Activated CD8-positive, alpha-beta T cell treated with anti-CD3 and anti-CD28 coated beads for 36 hours (primary cell): Measurements from ENCODE around the gene C10orf90. TPM values are rescaled to one million over a fixed set of nuclear protein-coding genes. Genes with fewer than 3 reads are reported as not detected.

Source experiments
- ATAC-seq: fragments of 200-7000 bp; cut with Tn5 transposase; one replicate; pipeline ENCODE4 v1.10.0; 2021; ENCODE audit warnings: mild to moderate bottlenecking, moderate library complexity
- CTCF ChIA-PET: fragments of 350-600 bp; sonication (Branson Sonifier 250); formaldehyde crosslinking; loops from one replicate; lab custom pipeline; 2021; ENCODE audit warnings: antibody characterized with exemption; lab: Charles Lee
- POLR2A ChIA-PET: fragments of 350-600 bp; sonication (Branson Sonifier 250); formaldehyde crosslinking; loops from one replicate; lab custom pipeline; 2021; ENCODE audit warnings: antibody characterized with exemption; lab: Charles Lee
- DNase-seq: peaks from one replicate; pipeline ENCODE4 v3.0.0-alpha.2; 2020
- H3K27ac Mint-ChIP-seq: one replicate; pipeline ENCODE4 v1.8.0; 2021; ENCODE audit warnings: mild to moderate bottlenecking, mixed read lengths
- H3K27me3 Mint-ChIP-seq: one replicate; pipeline ENCODE4 v1.8.0; 2021; ENCODE audit warnings: mixed read lengths
- H3K36me3 Mint-ChIP-seq: one replicate; pipeline ENCODE4 v1.8.0; 2021; ENCODE audit warnings: low read depth, mixed read lengths
- H3K4me1 Mint-ChIP-seq: one replicate; pipeline ENCODE4 v1.8.0; 2021; ENCODE audit warnings: low read depth, mixed read lengths
- H3K4me3 Mint-ChIP-seq: one replicate; pipeline ENCODE4 v1.8.0; 2021; ENCODE audit warnings: mild to moderate bottlenecking, moderate library complexity, mixed read lengths
- H3K9me3 Mint-ChIP-seq: one replicate; pipeline ENCODE4 v1.8.0; 2021; ENCODE audit warnings: mixed read lengths
- intact Hi-C: fragments of 100-400 bp; cut with micrococcal nuclease; formaldehyde crosslinking; loops from one replicate; pipeline ENCODE4 v1.10.0; 2022
- total RNA-seq, 2 experiments: library from RNA; stranded (reverse); gene quantifications; one replicate each; pipeline ENCODE4 v1.2.3, GENCODE V29; 2021
- TF ChIP-seq, protein P1 (sequence below): fragments of 200-600 bp; IDR thresholded peaks from one replicate; pipeline ENCODE4 v1.8.0; 2022; ENCODE audit warnings: antibody characterized with exemption, mild to moderate bottlenecking

C10orf90 gene
- total RNA-seq, 2 experiments from 2014 or later: not detected

DNA sequence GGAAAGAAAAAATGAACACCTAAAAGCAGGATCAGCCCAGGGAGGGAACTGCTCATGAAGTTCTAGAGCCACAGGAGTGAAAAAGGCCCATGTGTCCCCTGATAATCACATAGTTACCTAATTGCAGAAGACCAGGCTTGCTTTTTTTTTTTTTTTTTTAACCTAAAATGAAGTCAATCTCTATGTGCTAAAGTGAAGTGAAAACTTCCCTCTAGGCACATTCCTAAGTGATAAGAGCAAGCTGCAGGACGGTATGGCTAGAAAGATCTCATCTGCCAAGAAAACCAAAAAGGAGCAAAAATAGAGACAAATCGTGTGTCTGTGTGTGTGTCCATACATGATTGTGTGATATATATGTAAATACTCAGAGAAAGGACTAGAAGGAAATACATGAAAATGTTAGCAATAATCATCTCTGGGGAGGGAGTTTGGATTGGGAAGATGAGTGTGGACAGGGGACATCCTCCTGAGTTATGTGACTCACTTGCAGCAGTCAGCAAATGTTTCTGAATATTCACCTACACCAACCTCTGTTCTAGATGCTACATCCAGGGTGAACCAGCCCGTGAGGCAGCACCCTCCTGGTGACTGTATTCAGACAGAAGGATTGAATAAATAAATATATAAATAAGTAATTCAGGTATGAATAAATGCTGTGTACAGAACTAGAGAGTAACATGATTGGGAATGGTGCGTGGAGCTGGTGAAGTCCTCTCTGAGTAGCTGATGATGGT, 76.4 kb downstream of the C10orf90 start:
- TF ChIP-seq, protein P1, sequence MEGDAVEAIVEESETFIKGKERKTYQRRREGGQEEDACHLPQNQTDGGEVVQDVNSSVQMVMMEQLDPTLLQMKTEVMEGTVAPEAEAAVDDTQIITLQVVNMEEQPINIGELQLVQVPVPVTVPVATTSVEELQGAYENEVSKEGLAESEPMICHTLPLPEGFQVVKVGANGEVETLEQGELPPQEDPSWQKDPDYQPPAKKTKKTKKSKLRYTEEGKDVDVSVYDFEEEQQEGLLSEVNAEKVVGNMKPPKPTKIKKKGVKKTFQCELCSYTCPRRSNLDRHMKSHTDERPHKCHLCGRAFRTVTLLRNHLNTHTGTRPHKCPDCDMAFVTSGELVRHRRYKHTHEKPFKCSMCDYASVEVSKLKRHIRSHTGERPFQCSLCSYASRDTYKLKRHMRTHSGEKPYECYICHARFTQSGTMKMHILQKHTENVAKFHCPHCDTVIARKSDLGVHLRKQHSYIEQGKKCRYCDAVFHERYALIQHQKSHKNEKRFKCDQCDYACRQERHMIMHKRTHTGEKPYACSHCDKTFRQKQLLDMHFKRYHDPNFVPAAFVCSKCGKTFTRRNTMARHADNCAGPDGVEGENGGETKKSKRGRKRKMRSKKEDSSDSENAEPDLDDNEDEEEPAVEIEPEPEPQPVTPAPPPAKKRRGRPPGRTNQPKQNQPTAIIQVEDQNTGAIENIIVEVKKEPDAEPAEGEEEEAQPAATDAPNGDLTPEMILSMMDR: no peak
- Mint-ChIP-seq H3K36me3 (no peaks in the 10 kb centered on the region), H3K9me3 (no peaks in the 10 kb centered on the region), H3K4me3 (no peak overlapping the region), H3K27ac (no peak overlapping the region), H3K27me3 (peaks cover 2% of the 10 kb centered on the region), H3K4me1 (no peaks in the 10 kb centered on the region)
- CTCF ChIA-PET: no interaction called here
- ATAC-seq: no peak
- POLR2A ChIA-PET: no interaction called here
- intact Hi-C loops: no loop called here
- no peak for DNase-seq

DNA sequence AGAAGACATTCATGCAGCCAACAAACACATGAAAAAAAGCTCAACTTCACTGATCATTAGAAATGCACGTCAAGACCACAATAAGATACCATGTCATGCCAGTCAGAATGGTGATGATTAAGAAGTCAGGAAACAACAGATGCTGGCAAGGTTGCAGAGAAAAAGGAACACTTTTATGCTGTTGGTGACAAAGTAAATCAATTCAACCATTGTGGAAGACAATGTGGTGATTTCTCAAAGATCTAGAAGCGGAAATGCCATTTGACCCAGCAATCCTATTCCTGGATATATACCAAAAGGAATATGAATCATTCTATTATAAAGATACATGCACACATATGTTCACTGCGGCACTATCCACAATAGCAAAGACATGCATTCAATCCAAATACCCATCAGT, 77.6 kb downstream of the C10orf90 start:
- ChIA-PET POLR2A (no interaction called here), CTCF (no interaction called here)
- H3K9me3 Mint-ChIP-seq: no peaks in the 10 kb centered on the region
- intact Hi-C loops: no loop called here
- H3K36me3 Mint-ChIP-seq: no peaks in the 10 kb centered on the region
- H3K27ac Mint-ChIP-seq: no peak overlapping the region
- peaks cover 2% of the 10 kb centered on the region for H3K27me3 Mint-ChIP-seq
- no peak for DNase-seq
- no peak overlapping the region for H3K4me3 Mint-ChIP-seq
- no peak for ATAC-seq
- H3K4me1 Mint-ChIP-seq: no peaks in the 10 kb centered on the region
- TF ChIP-seq, protein P1: no peak

DNA sequence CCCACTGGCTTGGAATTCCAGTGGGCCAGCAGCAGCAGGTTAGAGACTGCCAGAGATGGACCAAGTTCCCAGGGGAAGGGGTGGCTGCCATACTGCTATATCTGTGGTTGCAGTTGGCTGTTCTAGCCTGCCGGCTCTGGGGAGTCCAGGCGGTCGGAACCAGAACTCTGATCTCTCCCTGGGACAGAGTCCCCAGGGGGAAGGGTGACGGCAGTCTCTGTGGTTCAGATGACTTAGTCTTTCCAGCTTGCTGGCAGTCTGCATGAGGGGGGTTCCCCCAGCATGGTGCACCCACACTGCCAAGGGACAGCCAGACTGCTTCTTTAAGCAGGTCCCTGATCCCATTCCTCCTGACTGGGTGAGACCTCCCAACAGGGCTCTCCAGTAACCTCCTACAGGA, 82.5 kb downstream of the C10orf90 start:
- Mint-ChIP-seq H3K4me1 (no peaks in the 10 kb centered on the region), H3K4me3 (no peak overlapping the region), H3K9me3 (peaks cover 2% of the 10 kb centered on the region), H3K27ac (no peak overlapping the region), H3K36me3 (no peaks in the 10 kb centered on the region), H3K27me3 (no peaks in the 10 kb centered on the region)
- TF ChIP-seq, protein P1: no peak
- POLR2A ChIA-PET: no interaction called here
- ATAC-seq: no peak
- DNase-seq: no peak
- intact Hi-C loops: no loop called here
- CTCF ChIA-PET: no interaction called here

DNA sequence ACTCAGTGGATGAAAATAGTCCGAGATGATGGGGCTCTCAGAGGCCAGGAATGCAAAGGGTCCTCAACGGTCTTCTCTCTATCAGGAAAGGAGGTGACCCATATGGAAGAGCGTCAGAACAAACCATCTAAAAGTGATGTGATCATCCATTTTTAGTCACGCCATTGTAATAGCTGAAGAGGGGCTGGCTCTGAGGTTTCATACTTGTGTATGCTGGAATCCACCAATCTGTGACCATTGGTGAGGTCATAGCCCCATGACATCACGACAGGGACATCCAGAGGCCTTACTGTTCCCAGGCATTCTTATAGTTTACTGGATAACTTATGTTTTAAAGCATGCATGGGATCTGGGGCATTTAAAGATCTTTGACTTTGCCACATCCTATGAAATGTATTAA, 83.6 kb downstream of the C10orf90 start:
- DNase-seq (no peak), ATAC-seq (no peak)
- ChIA-PET POLR2A (no interaction called here), CTCF (no interaction called here)
- no peaks in the 10 kb centered on the region for H3K36me3 Mint-ChIP-seq
- no peaks in the 10 kb centered on the region for H3K4me1 Mint-ChIP-seq
- no peak overlapping the region for H3K4me3 Mint-ChIP-seq
- peaks cover 2% of the 10 kb centered on the region for H3K9me3 Mint-ChIP-seq
- H3K27me3 Mint-ChIP-seq: peaks cover 2% of the 10 kb centered on the region
- no peak overlapping the region for H3K27ac Mint-ChIP-seq
- TF ChIP-seq, protein P1: no peak
- intact Hi-C loops: no loop called here

DNA sequence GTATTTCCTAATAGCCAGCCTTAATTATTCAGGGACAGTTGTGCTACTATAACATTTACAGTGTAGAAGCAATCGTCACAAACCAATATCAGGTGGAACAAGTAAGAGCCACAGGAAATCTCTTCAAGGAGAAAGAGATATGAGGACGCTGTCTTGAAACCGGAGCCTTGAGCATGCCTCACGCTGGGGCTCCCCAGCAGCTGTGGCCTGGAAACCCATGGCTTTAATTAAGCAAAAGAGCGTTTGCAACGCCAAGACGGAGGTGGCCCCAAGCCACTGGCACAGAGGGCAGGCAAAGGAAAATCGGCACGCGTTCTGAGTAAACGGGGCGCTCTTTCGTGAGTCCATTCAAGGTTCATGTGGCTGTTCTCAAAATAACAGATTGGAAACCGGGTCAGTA, 84.4 kb downstream of the C10orf90 start:
- Mint-ChIP-seq H3K27ac (no peak overlapping the region), H3K27me3 (peaks cover 2% of the 10 kb centered on the region), H3K9me3 (peaks cover 2% of the 10 kb centered on the region), H3K4me1 (no peaks in the 10 kb centered on the region), H3K36me3 (no peaks in the 10 kb centered on the region), H3K4me3 (no peak overlapping the region)
- TF ChIP-seq, protein P1: no peak
- ATAC-seq (no peak), DNase-seq (no peak)
- intact Hi-C loops: no loop called here
- POLR2A ChIA-PET: no interaction called here
- CTCF ChIA-PET: no interaction called here
